GM12872 (cell line): ENCODE results near the gene RBM20.

ENCODE experiments used
- TF ChIP-seq, protein P1 (sequence below): IDR thresholded peaks from 3 replicates; pipeline ENCODE4 v1.5.1; 2011; ENCODE audit warnings: low read depth, mild to moderate bottlenecking, low read length, moderate library complexity; ENCODE audit not compliant: insufficient read depth

The RBM20 gene

DNA sequence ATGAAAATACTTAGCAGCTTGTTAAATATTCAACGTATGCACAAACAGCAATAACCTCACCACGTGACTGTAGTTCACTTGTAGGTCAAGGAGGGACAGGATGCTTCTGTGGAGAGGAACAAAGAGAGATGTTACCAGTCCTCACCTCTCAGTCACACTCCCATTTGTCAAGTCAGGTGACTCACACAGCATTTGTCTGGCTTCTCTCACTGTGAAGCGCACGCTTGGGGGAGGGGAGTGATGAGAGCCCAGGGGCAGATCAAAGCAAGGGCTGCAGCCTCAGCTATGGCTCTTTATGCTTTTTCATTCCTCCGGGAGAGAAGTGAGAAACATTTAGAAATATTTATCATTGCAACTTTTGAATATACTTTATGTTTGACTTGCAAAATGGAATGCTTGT, 2.9 kb upstream of the RBM20 start:
- TF ChIP-seq, protein P1, sequence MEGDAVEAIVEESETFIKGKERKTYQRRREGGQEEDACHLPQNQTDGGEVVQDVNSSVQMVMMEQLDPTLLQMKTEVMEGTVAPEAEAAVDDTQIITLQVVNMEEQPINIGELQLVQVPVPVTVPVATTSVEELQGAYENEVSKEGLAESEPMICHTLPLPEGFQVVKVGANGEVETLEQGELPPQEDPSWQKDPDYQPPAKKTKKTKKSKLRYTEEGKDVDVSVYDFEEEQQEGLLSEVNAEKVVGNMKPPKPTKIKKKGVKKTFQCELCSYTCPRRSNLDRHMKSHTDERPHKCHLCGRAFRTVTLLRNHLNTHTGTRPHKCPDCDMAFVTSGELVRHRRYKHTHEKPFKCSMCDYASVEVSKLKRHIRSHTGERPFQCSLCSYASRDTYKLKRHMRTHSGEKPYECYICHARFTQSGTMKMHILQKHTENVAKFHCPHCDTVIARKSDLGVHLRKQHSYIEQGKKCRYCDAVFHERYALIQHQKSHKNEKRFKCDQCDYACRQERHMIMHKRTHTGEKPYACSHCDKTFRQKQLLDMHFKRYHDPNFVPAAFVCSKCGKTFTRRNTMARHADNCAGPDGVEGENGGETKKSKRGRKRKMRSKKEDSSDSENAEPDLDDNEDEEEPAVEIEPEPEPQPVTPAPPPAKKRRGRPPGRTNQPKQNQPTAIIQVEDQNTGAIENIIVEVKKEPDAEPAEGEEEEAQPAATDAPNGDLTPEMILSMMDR: no peak

DNA sequence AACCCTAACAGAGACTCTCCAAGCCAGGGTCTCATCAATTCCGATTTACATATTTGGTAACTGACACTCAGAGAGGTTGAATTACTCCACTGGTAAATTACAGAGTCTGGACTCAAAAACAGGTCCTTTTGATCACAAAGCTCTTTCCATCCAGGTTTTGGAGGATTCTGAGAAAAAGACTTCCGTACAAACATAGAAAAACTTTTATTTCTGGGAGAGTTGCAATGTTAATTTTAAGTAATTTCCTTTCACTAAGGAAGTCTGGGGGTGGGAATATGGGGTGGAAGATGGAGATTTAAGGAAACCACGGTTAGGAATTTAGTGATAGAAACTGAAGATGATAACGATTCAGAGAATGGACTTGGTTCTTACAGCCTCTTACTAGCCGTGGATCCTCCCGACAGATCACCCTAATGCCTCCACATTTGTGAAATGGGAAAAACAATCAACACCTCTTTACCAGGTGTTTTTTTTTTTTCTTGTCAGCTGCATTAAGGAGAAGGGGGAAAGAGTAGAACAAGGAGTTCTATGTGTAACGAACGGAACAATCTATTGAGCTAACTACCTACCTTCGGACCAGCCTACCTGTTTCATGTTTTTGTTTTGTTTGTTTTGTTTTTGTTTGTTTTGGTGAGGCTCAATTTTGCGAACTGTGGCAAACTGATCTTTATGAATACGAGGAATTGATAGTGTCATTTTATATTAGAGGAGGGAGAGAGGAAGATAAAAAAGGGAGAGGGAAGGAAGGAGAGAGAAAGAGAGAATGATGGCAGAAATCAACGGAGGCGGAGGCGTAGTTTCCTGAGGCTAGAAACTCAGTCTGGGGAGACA, 1.7 kb upstream of the RBM20 start:
- TF ChIP-seq, protein P1: no peak

DNA sequence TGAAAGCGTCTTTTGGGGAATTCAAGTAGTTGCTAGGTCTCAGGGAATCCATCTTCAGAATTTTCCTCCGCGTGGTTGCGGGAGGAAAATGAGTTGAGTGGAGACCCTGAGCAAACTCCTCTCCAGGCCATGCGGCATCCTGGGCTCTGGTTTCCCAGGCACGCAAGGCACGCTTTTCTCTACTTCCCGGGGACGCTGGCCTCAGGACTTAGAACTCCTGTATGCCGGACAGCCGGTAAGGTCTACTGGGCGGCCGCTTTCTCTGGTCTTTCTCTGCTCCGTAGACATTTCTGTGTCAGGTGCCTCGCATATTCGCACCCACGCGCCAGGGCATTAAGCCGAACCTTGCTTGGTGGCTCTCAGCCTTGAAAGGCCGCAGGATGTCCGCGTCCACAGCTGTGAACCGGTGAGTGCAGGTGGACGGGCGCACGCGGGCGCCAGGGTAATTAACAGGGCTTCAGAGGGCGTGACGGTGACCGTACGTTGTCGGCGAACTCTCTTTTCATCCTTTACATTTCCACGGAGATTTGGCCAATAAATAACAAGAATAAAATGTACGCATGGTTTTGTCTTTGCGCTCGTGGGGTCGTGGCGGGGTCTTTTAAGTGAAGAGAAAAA, 992 bp upstream of the RBM20 start:
- TF ChIP-seq, protein P1: no peak

DNA sequence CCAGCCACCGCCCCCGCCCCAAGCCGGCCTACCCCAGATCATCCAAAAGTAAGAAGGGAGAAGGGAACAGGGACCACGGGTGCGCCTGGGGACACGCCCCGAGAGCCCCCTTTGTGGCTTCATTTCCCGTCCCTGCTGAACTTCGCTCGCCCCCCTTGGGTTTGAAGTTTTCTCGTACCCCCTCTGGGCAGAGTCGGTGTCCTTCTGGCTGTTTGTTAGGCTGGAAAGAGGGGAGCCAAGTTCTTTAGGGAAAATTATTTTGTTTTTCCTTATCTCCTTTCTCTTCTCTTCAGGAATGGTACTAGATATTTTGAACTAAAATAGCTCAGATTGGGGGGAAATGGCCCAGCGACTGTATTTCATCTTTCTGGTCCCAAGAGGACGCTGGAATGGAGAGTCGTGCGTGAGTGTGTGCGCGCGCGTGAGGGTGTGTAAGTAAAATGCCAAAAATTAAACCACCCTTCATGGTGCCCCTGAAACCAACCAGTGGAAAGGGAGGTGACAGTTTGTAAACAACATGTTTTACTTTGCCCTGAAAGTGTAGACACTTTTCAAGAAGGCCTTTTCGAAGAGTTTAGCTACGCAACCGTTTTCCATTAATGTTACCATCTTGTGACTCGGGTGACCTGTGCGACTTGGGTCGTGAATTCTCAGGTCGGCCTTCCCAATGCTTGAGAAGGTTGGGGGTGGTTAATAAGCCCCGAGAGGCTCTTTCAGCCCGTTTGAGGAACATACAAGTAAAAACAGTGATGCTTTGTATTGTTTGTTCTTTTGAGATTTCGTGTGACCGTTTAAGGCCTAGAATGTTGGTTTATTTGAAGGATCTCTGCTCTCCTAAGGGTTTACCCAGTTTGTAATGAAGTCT, 694 bp downstream of the RBM20 start:
- TF ChIP-seq, protein P1: no peak

DNA sequence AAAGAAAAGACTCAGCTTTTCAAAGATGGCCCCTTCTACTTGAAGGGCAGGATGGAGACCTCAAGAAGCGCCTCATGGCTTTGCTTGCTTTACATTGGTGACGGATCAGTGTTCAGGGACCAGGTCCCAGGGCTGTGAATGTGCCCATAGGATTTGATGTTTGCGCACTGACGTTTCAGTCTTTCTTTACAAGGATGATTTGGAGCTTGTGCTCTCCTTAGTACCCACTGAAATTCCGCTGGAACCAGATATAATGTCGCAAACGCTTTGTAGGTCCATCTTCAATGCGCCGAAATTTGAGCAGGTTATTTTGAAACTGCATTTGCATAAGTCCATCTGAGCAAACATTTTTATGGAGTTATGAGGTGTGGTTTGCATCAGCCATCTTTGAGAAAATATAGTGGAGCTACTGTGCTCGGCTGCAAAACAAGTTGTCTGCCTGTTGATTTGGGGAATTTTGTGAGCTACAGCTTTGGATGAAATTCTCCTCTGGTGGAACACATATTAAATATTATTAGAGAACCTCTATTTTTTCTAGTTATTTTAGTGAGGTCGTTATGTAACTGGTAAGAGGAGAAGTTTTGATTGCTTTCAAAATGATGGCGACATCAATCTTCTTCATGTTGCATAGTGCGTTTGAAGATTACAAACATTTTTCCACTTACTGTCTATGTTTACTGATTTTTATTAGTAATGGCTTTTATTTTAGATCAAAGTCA, 2.4 kb downstream of the RBM20 start:
- TF ChIP-seq, protein P1: no peak

DNA sequence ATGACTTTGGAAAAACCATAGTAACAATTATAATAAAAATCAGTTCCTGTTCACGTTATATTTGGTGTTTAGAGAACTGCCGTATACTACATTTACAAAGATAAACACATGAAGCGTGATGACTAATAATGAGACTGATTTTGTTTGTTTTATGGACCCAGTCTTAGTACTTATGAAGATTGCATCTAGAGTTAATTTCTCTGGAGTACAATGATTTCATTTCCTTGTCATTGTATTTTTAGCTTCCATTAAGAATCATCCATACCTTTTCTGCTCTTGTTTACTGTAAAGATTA, 2.9 kb downstream of the RBM20 start:
- TF ChIP-seq, protein P1: no peak
